Upper lobe of right lung (tissue), 1 donor: ENCODE measurements around the gene SLC35F1. TPM values are rescaled to one million over a fixed set of nuclear protein-coding genes. Genes with fewer than 3 reads are reported as not detected.

Experiments
- ATAC-seq: fragments of 200-7000 bp; cut with Tn5 transposase; one replicate; pipeline ENCODE4 v1.9.1; 2020; ENCODE audit warnings: mild to moderate bottlenecking, moderate library complexity
- DNase-seq: peaks from one replicate; pipeline ENCODE4 v3.0.0-alpha.2; 2020
- H3K27ac ChIP-seq: fragments of 200-600 bp; one replicate; pipeline ENCODE4 v1.8.0; 2022
- H3K27me3 ChIP-seq: fragments of 200-600 bp; one replicate; pipeline ENCODE4 v1.8.0; 2022; ENCODE audit warnings: mild to moderate bottlenecking
- H3K36me3 ChIP-seq: fragments of 200-600 bp; one replicate; pipeline ENCODE4 v1.8.0; 2022
- H3K4me1 ChIP-seq: fragments of 200-600 bp; one replicate; pipeline ENCODE4 v1.8.0; 2022
- H3K4me3 ChIP-seq: fragments of 200-600 bp; one replicate; pipeline ENCODE4 v1.8.0; 2022; ENCODE audit warnings: mild to moderate bottlenecking
- H3K9me3 ChIP-seq: fragments of 200-600 bp; one replicate; pipeline ENCODE4 v1.8.0; 2022
- intact Hi-C: fragments of 100-400 bp; cut with DNase I; formaldehyde crosslinking; loops from one replicate; pipeline ENCODE4 v1.11.0; 2022
- total RNA-seq: library from RNA; stranded (reverse); fragmentation: NEBNext Ultra II Directional; extraction: Animal tissue kit (Norgen Biotek cat#: 25700); gene quantifications from one replicate; pipeline ENCODE4 v1.2.1, GENCODE V29; 2021
- TF ChIP-seq, protein P1 (sequence below): fragments of 200-600 bp; IDR thresholded peaks from one replicate; pipeline ENCODE4 v1.8.0; 2022; ENCODE audit warnings: antibody characterized with exemption
- donor health status: DM: no; HTN: yes; CAD: no; lungs with severe emphysema.

SLC35F1 gene
- total RNA-seq, 1 donor from 2014 or later, result 0.29 TPM

DNA sequence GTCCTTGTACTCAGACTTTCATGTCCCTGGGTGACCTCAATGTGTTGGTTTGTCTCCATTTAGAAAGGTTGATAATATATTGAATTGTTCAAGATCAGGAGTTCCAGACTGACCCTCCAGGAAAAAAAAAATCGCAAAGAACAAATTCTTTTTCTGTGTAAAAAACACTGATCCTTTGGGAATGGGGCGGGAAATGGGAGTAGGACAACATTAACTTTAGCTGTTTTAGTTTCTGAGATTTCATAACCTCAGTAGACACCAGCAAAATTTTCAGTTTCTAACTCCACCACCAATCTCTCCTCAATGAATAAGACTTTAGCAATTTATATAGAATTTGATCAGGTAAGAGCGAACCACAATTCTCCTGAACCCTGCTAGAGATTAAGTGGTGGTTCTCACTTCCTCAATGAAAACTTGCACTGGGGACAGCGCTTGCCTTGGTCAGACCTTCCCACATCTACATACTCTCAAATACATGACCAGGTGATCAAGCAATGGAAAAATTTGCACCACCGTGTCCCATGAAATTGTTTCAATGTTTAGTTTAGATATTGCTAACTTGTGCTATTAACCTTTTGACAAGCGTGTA, 409.8 kb downstream of the SLC35F1 start:
- H3K4me1 ChIP-seq, result peaks cover 15% of the 10 kb centered on the region

DNA sequence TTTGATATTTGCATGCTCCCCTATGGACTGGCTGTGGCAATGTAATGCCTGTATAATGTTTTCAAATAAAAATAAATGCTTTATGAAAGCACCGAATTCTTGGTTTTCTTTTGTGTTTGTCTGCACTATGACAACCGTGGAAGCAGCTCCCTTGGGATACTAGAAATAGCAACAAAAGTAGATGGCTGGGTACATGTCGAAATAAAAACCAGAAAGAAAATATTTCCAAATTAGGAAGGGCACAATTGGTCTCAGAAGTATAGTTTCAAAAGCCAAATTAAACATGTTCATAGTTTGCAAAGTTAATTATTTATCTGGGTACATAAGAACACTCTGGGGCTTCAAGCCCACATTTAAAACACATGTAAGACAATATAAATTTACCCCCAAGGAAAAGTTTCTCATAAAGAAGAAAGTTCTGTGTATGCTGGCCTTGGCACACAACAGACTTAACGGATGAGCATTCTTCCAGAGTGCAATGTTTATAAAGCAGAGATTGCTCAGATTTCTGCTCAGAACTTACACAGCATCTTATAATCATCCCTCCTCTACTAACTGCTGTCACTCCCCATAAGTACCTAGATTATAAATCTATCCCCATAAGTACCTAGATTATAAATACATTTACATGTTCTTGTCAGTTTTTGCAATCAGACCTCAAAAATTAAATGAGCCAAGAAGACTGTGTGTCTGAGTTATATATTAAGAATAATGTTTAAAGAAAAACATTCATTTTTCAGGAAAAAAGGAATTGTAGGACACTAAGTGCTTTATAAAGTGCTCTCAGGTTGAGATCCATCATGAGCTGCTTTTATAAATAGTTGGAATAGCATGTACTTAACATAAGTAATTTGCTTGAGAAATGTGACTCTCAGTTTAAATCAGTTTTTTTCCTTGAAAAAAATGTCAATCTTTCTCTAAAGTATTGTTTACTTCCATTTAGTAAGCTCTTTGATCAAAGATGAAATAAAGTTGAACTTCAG, 410.8 kb downstream of the SLC35F1 start:
- H3K4me3 ChIP-seq, result peak overlapping the region; percentile 8

More for the DNA sequence above, 409.8 kb downstream of the SLC35F1 start:
- intact Hi-C loops, result no loop called here
- Histone ChIP-seq H3K4me3 (no peak overlapping the region), H3K27me3 (no peaks in the 10 kb centered on the region), H3K27ac (peak overlapping the region; percentile 75), H3K9me3 (no peaks in the 10 kb centered on the region), H3K36me3 (no peaks in the 10 kb centered on the region)
- ATAC-seq, result no peak
- TF ChIP-seq, protein P1, sequence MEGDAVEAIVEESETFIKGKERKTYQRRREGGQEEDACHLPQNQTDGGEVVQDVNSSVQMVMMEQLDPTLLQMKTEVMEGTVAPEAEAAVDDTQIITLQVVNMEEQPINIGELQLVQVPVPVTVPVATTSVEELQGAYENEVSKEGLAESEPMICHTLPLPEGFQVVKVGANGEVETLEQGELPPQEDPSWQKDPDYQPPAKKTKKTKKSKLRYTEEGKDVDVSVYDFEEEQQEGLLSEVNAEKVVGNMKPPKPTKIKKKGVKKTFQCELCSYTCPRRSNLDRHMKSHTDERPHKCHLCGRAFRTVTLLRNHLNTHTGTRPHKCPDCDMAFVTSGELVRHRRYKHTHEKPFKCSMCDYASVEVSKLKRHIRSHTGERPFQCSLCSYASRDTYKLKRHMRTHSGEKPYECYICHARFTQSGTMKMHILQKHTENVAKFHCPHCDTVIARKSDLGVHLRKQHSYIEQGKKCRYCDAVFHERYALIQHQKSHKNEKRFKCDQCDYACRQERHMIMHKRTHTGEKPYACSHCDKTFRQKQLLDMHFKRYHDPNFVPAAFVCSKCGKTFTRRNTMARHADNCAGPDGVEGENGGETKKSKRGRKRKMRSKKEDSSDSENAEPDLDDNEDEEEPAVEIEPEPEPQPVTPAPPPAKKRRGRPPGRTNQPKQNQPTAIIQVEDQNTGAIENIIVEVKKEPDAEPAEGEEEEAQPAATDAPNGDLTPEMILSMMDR, result no peak
- no peak for DNase-seq

DNA sequence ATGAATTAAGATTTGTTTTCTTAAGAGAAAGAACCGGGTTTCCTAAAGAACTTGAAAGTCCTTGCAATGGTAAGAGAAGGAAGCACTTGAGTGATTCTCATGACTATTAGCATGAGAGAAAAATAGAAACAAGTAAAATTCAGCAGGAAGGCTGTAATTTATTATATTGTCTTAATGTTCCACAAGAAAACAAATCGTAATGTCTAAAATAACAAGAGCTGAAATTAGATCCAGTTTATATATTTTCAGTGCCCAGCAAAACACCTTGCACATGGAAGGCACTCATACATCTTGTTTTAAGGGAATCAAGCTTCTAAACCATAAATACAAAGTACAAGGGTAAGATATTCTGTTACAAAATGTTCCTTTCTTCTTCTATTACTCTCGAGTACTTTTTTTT, 411.6 kb downstream of the SLC35F1 start:
- H3K27me3 ChIP-seq, result no peaks in the 10 kb centered on the region
- no peaks in the 10 kb centered on the region for H3K9me3 ChIP-seq
- no peaks in the 10 kb centered on the region for H3K36me3 ChIP-seq
- intact Hi-C loops, result no loop called here
- peak overlapping the region; percentile 75 for H3K27ac ChIP-seq
- ATAC-seq (no peak), DNase-seq (no peak)
- peaks cover 11% of the 10 kb centered on the region for H3K4me1 ChIP-seq
- no peak overlapping the region for H3K4me3 ChIP-seq
- TF ChIP-seq, protein P1, result no peak

More for the DNA sequence above, 410.8 kb downstream of the SLC35F1 start:
- DNase-seq (no peak), ATAC-seq (peak; percentile 60)
- Histone ChIP-seq H3K4me1 (peaks cover 15% of the 10 kb centered on the region), H3K9me3 (no peaks in the 10 kb centered on the region), H3K27ac (peak overlapping the region; percentile 75), H3K27me3 (no peaks in the 10 kb centered on the region), H3K36me3 (no peaks in the 10 kb centered on the region)
- TF ChIP-seq, protein P1, result no peak
- intact Hi-C loops, result no loop called here

DNA sequence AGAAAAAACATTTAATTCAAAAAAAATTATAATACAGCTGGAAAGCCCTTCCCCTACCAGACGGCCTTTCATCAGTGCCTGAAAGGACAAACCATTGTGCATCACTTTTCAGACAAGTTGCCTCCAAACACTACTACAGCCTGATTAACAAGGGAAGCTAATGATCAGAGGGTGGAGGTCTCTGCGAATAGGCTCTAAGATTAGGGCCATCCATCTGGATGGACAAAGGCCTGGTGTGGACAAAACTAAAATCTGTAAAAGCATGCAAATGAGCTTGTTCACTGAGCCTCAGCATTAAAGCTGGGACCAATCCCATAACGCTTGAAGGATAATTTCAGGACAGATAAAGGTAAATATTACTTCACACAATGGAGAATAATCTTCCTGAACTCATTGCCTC, 412.4 kb downstream of the SLC35F1 start:
- DNase-seq (no peak), ATAC-seq (no peak)
- TF ChIP-seq, protein P1, result no peak
- peaks cover 11% of the 10 kb centered on the region for H3K4me1 ChIP-seq
- intact Hi-C loops, result no loop called here
- no peaks in the 10 kb centered on the region for H3K36me3 ChIP-seq
- H3K4me3 ChIP-seq, result no peak overlapping the region
- H3K27me3 ChIP-seq, result no peaks in the 10 kb centered on the region
- H3K27ac ChIP-seq, result no peak overlapping the region
- no peaks in the 10 kb centered on the region for H3K9me3 ChIP-seq

- no peak overlapping the region for H3K4me3 ChIP-seq
- intact Hi-C loops, result no loop called here
- H3K27me3 ChIP-seq, result no peaks in the 10 kb centered on the region
- H3K4me1 ChIP-seq, result peaks cover 11% of the 10 kb centered on the region
- no peak for DNase-seq
- no peaks in the 10 kb centered on the region for H3K36me3 ChIP-seq
- H3K27ac ChIP-seq, result no peak overlapping the region
- peak; percentile 18 for ATAC-seq
- H3K9me3 ChIP-seq, result no peaks in the 10 kb centered on the region
- TF ChIP-seq, protein P1, result no peak
These were observed 413.0 kb downstream of the SLC35F1 start for GRCh38 chr6:118319894-118320649.
